CD4-positive, alpha-beta T cell treated with Interleukin-21 for 1 hour (primary cell): ENCODE measurements around the gene PTPRN2.
"Not testable (repeated sequence)": the region's sequence is repeated elsewhere in the genome, so short reads cannot be mapped to it uniquely, and the experiment has no call there.

Experiments used
- DNase-seq: peaks from one replicate; pipeline ENCODE4 v3.0.0-alpha.2; 2020

The PTPRN2 gene

GRCh38 chr7:157727964-157728615 is 859.5 kb downstream of the PTPRN2 start:
- no peak for DNase-seq

- no peak for DNase-seq
These were observed 860.9 kb downstream of the PTPRN2 start for GRCh38 chr7:157726764-157727163.

- DNase-seq, result not testable (repeated sequence)
These were observed 862.3 kb downstream of the PTPRN2 start for GRCh38 chr7:157725312-157725711.

- DNase-seq, result no peak
These were observed 864.4 kb downstream of the PTPRN2 start for GRCh38 chr7:157723205-157723604.

- DNase-seq, result no peak
These were observed 865.2 kb downstream of the PTPRN2 start for GRCh38 chr7:157722137-157723060.

GRCh38 chr7:157721468-157722136 is 866.0 kb downstream of the PTPRN2 start:
- DNase-seq, result no peak

GRCh38 chr7:157719705-157720655 is 867.6 kb downstream of the PTPRN2 start:
- DNase-seq, result no peak

- no peak for DNase-seq
These were observed 868.5 kb downstream of the PTPRN2 start for GRCh38 chr7:157719008-157719682.

GRCh38 chr7:157718303-157719007 is 869.2 kb downstream of the PTPRN2 start:
- no peak for DNase-seq

- DNase-seq, result no peak
These were observed 870.1 kb downstream of the PTPRN2 start for GRCh38 chr7:157717211-157718174.

GRCh38 chr7:157715938-157716280 is 871.7 kb downstream of the PTPRN2 start:
- DNase-seq, result no peak

- DNase-seq, result no peak
These were observed 872.3 kb downstream of the PTPRN2 start for GRCh38 chr7:157715071-157715937.

- DNase-seq, result no peak
These were observed 873.2 kb downstream of the PTPRN2 start for GRCh38 chr7:157714166-157715070.

- no peak for DNase-seq
These were observed 874.0 kb downstream of the PTPRN2 start for GRCh38 chr7:157713591-157713990.

- DNase-seq, result no peak
These were observed 874.9 kb downstream of the PTPRN2 start for GRCh38 chr7:157712666-157713235.

- DNase-seq, result no peak
These were observed 876.2 kb downstream of the PTPRN2 start for GRCh38 chr7:157711353-157711888.

GRCh38 chr7:157710396-157710795 is 877.2 kb downstream of the PTPRN2 start:
- DNase-seq, result no peak
